ENCODE results near the gene FN1.

DNA sequence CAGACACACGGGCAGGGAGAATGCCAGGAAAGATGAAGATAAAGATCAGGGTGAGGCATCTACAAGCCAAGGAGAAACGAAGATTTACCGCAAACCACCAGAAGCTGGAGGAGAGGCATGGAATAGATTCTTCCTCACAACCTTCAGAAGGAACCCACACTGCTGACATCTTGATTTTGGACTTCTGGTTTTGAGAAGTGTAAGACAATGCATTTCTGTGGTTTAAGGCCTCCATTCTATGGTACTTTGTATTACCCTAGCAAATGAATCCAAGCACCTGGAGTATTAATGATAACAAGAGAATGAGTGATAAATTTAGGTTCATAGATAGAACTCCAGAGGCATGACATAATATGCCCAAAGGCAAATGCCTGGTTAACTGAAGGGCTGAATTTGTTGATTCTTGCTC, 11.8 kb upstream of the FN1 start:
- TF ChIP-seq, protein P1, sequence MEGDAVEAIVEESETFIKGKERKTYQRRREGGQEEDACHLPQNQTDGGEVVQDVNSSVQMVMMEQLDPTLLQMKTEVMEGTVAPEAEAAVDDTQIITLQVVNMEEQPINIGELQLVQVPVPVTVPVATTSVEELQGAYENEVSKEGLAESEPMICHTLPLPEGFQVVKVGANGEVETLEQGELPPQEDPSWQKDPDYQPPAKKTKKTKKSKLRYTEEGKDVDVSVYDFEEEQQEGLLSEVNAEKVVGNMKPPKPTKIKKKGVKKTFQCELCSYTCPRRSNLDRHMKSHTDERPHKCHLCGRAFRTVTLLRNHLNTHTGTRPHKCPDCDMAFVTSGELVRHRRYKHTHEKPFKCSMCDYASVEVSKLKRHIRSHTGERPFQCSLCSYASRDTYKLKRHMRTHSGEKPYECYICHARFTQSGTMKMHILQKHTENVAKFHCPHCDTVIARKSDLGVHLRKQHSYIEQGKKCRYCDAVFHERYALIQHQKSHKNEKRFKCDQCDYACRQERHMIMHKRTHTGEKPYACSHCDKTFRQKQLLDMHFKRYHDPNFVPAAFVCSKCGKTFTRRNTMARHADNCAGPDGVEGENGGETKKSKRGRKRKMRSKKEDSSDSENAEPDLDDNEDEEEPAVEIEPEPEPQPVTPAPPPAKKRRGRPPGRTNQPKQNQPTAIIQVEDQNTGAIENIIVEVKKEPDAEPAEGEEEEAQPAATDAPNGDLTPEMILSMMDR (IDR thresholded peaks at IDR 0.05; ENCODE audit: low read length): no peak
- TF ChIP-seq EZH2 (optimal IDR thresholded peaks at IDR 0.05; ENCODE audit: low read depth, low read length): no peak
